ENCODE results near the gene TTYH3.

- no peak for TF ChIP-seq TAF1 (IDR thresholded peaks at IDR 0.05; ENCODE audit: low read depth)
- no peak for TF ChIP-seq REST (IDR thresholded peaks at IDR 0.05; ENCODE audit: low read depth)
Observed at GRCh38 chr7:2585446-2585845, 46.3 kb upstream of the TTYH3 start.
